ENCODE data around the gene SEMA3A.

Gene SEMA3A

GRCh38 chr7:84002348-84002747 is 192.2 kb downstream of the SEMA3A start:
- DNase-seq: no peak

- no peak for DNase-seq
These were observed 197.7 kb downstream of the SEMA3A start for GRCh38 chr7:83996879-83997278.

GRCh38 chr7:83987764-83988163 is 206.8 kb downstream of the SEMA3A start:
- no peak for DNase-seq

- no peak for DNase-seq
These were observed 208.8 kb downstream of the SEMA3A start for GRCh38 chr7:83985821-83986220.

GRCh38 chr7:83984591-83984990 is 210.0 kb downstream of the SEMA3A start:
- DNase-seq: no peak

- no peak for DNase-seq
These were observed 210.5 kb downstream of the SEMA3A start for GRCh38 chr7:83984076-83984475.

- DNase-seq: no peak
These were observed 211.0 kb downstream of the SEMA3A start for GRCh38 chr7:83983606-83984005.

- DNase-seq: no peak
These were observed 218.3 kb downstream of the SEMA3A start for GRCh38 chr7:83976302-83976701.

- no peak for DNase-seq
These were observed 224.5 kb downstream of the SEMA3A start for GRCh38 chr7:83970081-83970480.

- no peak for DNase-seq
These were observed 230.3 kb downstream of the SEMA3A start for GRCh38 chr7:83964318-83964717.

GRCh38 chr7:83957333-83957732 is 237.3 kb downstream of the SEMA3A start:
- DNase-seq: no peak

GRCh38 chr7:83956104-83956503 is 238.5 kb downstream of the SEMA3A start:
- DNase-seq: no peak

GRCh38 chr7:83952236-83952635 is 242.4 kb downstream of the SEMA3A start:
- DNase-seq: no peak

GRCh38 chr7:83947260-83947659 is 247.3 kb downstream of the SEMA3A start:
- DNase-seq: peak in 1 of 2 donors; percentile 2

GRCh38 chr7:83946801-83947200 is 247.8 kb downstream of the SEMA3A start:
- DNase-seq: no peak

GRCh38 chr7:83941300-83941699 is 253.3 kb downstream of the SEMA3A start:
- no peak for DNase-seq

GRCh38 chr7:83937930-83938329 is 256.7 kb downstream of the SEMA3A start:
- DNase-seq: no peak

GRCh38 chr7:83936056-83936708 is 258.4 kb downstream of the SEMA3A start:
- DNase-seq: peak; percentile 41 to 46

- DNase-seq: no peak
These were observed 260.4 kb downstream of the SEMA3A start for GRCh38 chr7:83934118-83934734.

GRCh38 chr7:83931968-83932367 is 262.6 kb downstream of the SEMA3A start:
- no peak for DNase-seq

GRCh38 chr7:83930262-83930661 is 264.3 kb downstream of the SEMA3A start:
- no peak for DNase-seq

GRCh38 chr7:83925860-83926259 is 268.7 kb downstream of the SEMA3A start:
- no peak for DNase-seq

GRCh38 chr7:83921941-83922607 is 272.5 kb downstream of the SEMA3A start:
- DNase-seq: no peak

GRCh38 chr7:83921271-83921940 is 273.2 kb downstream of the SEMA3A start:
- DNase-seq: no peak
